ENCODE results near the gene RIPOR2.

GRCh38 chr6:24761193-24761835, 174.4 kb downstream of the RIPOR2 start:
- TF ChIP-seq RAD21 (IDR thresholded peaks at IDR 0.05; ENCODE audit: insufficient read depth, low read depth, low read length) (no peak), CTCF (IDR thresholded peaks at IDR 0.05 in 2 of 3, conservative IDR thresholded peaks at IDR 0.05 in 1 of 3; ENCODE audit: control insufficient read depth in 2 of 3, extremely low read depth in 1 of 3, insufficient read depth in 1 of 3, low read depth in 3 of 3, low read length in 3 of 3) (no peak), SMAD5 (IDR thresholded peaks at IDR 0.05; ENCODE audit: low read depth) (no peak), RAD51 (IDR thresholded peaks at IDR 0.05) (no peak), ELK1 (IDR thresholded peaks at IDR 0.05; ENCODE audit: low read depth, low read length) (no peak), TBL1XR1 (IDR thresholded peaks at IDR 0.05; ENCODE audit: low read depth, low read length) (no peak), CREB1 (IDR thresholded peaks at IDR 0.05; ENCODE audit: low read depth) (no peak), NBN (IDR thresholded peaks at IDR 0.05) (no peak), EGR1 (IDR thresholded peaks at IDR 0.05; ENCODE audit: borderline replicate concordance in 1 of 2, low read depth in 2 of 2, low read length in 2 of 2) (no peak), FOXK2 (IDR thresholded peaks at IDR 0.05) (no peak), TCF7 (IDR thresholded peaks at IDR 0.05; ENCODE audit: borderline replicate concordance) (no peak), USF2 (IDR thresholded peaks at IDR 0.05; ENCODE audit: borderline replicate concordance, low read depth, low read length) (no peak), GABPA (IDR thresholded peaks at IDR 0.05; ENCODE audit: low read depth) (no peak)
